Measurements from ENCODE around the gene KBTBD12.
"Not testable (repeated sequence)": the region's sequence is repeated elsewhere in the genome, so short reads cannot be mapped to it uniquely, and the experiment has no call there.

KBTBD12 gene

GRCh38 chr3:127903611-127904375 lies 11.2 kb upstream of the KBTBD12 start:
- no peak for DNase-seq

DNA sequence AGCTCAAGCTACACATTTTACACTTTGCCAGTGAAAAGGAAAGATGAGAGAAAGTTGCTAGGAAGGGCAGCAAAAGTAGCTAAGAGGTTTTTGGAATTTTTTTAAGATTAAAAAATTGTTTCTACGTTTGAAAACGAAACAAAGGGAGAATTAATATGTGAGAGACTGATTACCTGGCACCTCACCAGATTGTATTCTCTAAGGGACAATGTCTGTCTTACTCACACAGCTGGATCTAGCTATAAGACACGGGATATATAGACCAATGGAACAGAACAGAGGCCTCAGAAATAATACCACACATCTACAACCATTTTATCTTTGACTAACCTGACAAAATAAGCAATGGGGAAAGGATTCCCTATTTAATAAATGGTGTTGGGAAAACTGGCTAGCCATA lies 9.5 kb upstream of the KBTBD12 start:
- DNase-seq, result no peak

DNA sequence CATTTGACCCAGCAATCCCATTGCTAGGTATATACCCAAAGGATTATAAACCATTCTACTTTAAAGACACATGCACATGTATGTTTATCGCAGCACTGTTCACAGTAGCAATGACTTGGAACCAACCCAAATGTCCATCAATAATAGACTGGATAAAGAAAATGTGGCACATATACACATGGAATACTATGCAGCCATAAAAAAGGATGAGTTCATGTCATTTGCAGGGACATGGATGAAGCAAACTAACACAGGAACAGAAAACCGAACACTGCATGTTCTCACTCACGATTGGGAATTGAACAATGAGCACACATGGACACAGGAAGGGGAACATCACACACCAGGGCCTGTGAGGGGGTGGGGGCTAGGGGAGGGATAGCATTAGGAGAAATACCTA lies 8.4 kb upstream of the KBTBD12 start:
- DNase-seq, result not testable (repeated sequence)

DNA sequence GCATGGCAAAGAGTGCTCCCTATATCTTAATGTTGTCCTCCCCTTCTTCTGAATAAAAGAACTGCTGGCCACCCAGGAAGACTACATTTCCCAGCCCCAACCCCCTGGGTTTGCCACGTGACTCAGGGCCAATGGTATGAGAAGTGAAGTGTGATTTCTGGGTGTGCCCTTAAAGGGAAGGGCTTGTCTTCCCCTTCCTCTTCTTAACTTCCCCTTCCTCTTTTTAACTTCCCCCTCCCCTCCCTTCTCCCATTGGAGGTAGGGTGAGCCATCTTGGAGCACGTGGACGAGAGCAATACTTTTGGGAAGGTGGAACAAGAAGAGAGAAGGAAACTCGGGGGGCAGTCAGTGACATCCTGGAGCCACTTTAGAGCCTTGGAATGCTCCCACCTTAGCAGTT lies 6.8 kb upstream of the KBTBD12 start:
- DNase-seq, result no peak

DNA sequence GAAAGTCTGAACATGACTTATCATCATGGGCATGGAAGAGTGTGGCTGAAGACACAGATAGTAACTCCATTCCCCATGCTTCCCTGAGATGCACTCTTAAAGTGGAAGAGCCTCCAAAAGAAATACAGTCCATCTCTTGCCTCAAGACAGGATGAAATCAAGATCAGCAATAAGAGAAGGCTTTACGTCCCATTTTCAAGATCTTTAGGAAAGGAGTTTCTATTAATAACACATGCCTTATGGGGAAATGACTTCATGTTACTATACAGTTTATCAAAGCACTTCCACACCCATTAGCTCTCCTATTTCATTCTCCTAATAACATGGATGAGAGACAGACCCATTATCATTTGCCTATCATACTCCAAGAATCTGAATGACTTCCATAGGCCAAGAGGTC lies 6.1 kb upstream of the KBTBD12 start:
- no peak for DNase-seq

DNA sequence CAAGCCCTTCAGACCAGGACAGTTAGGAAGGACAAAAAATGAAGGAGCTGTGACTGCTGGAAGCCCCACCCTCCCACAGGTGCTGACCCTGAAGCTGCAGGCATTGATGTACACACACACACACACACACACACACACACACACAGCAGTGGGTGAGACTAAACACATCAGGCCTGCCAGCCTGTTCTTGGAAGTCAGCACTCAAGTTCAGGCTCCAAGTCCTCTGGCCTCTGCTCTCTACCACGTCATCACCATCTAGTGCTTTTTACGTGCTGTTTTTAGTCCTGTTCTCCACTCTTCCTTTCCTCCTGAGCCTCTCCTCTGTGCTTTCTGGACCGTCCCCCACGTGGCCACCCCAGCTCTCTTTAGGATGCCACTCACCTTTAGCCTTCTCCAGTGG lies 5.4 kb upstream of the KBTBD12 start:
- no peak for DNase-seq

GRCh38 chr3:127911421-127911931 lies 3.6 kb upstream of the KBTBD12 start:
- no peak for DNase-seq

- DNase-seq, result not testable (repeated sequence)
Observed at GRCh38 chr3:127913841-127914240, 1.2 kb upstream of the KBTBD12 start.

GRCh38 chr3:127914584-127914983 lies 448 bp upstream of the KBTBD12 start:
- no peak for DNase-seq

GRCh38 chr3:127915937-127916493 lies 983 bp downstream of the KBTBD12 start:
- no peak for DNase-seq

DNA sequence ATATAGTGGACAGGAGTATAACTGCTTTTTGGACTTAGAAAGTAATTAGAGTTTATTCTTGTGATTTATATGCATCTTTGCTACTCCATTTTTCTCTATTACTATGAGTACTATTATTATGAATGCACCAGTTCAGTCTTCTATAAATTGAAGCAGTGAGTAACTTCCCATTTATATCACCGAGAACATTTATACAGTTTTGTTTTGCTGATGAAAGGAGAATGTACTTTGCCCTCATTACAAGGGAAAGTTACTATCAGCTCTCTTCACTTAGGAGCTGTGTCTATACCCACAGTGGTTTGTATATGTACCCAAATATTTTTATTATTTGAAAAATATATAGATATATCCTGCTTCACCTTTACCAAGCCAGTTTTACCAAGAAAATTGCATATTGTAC lies 5.7 kb downstream of the KBTBD12 start:
- no peak for DNase-seq

DNA sequence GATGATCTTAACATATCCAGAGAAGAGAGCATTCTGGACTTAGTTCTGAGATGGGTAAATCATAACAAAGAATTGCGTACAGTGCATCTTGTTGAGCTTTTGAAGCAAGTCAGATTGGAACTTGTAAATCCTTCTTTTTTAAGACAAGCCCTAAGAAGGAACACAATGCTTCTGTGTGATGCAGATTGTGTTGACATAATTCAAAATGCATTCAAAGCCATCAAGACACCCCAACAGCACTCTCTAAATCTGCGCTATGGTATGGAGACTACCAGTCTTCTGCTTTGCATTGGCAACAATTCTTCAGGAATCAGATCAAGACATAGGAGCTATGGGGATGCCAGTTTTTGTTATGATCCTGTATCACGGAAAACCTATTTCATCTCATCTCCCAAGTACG lies 8.6 kb downstream of the KBTBD12 start:
- DNase-seq, result no peak

GRCh38 chr3:127925384-127925783 lies 10.4 kb downstream of the KBTBD12 start:
- no peak for DNase-seq

DNA sequence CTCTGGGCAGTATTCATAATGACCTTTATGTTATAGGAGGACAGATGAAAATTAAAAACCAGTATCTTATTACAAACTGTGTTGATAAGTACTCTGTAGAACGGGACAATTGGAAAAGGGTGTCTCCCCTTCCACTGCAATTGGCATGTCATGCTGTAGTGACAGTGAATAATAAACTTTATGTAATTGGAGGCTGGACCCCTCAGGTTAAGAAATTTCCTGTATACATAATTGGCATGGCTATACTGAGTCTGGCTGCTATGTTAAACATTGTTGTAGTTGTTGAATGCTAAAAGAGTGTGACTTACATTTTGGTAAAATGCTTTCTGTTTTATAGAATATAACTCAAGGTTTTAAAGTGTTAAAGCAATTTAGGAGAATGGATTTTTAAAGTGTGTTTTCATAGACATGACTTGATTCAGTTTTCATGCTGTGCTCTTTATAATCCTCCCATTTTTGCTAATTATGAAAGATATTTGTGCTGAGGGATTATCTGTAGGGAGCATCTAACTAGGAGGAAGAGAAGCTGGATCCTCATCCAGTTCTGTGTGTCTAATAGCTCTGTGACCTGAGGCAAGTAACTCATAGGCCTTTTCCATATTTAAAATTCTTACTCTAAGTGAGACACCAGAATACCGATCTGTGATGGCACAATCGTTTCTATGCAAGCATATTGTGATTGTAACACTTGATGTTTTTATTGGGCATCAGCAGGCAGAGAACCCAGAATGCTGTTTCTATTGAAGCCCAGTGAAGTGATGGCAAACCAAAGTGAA lies 13.0 kb downstream of the KBTBD12 start:
- no peak for DNase-seq

- no peak for DNase-seq
Observed at GRCh38 chr3:127929818-127930413, 14.9 kb downstream of the KBTBD12 start.

DNA sequence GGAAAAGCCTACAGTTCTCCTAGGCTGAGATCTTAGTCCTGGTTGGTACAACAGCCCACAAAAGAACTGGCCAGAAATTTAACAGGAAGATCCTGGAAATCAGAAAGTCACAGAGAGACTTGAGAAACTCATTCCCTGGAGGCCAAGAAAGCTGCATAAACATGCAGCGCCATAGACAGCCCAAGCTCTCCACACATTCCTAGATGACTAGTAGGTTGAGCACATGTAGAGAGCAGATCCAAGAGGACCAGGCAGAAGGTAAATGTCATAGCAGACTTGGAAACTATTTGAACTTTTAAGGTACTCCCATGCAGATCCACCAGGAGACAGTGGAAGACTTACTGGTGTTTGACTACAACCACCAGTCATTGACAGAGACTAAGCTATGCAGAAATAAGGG lies 18.4 kb downstream of the KBTBD12 start:
- DNase-seq, result no peak

- DNase-seq, result no peak
Observed at GRCh38 chr3:127938800-127939199, 23.8 kb downstream of the KBTBD12 start.

- no peak for DNase-seq
Observed at GRCh38 chr3:127940116-127940515, 25.1 kb downstream of the KBTBD12 start.

GRCh38 chr3:127942613-127943012 lies 27.6 kb downstream of the KBTBD12 start:
- DNase-seq, result no peak

GRCh38 chr3:127948211-127948610 lies 33.2 kb downstream of the KBTBD12 start:
- DNase-seq, result no peak

DNA sequence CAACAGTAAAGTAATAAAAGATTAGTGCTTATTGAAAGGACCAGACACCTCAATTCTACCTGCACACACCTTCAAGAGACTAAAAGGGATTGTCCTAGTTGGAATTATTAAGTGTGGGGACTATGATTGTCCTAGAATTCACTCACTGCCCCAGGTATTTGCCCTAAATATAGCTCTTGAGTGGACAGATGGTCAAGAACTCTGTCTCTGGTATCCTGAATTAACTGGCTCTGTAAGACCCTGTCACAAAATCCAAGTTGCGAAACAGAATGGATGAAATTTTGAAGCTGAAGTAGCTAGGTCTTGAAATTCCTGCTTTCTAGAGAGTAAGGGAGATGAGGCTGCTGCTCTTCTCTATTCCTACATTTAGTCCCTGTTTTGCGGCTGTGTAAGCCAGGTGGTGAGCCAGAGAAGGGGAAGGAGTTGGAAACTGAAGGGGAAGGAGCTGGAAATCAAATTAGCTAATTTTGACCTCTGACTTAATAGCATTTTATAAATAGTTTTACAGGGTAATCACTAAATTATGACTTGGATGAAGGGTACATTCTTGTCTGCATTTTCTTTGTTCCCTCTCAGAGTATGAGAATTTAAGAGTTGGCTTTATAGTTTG lies 34.5 kb downstream of the KBTBD12 start:
- DNase-seq, result no peak

GRCh38 chr3:127951276-127951675 lies 36.2 kb downstream of the KBTBD12 start:
- no peak for DNase-seq

Measured in activated effector memory CD4-positive, alpha-beta T cell treated with Interleukin-2 at 50 U/mL for 16 hours (primary cell).